Smooth muscle cell (in vitro differentiated cells): Measurements from ENCODE around the gene PHF20. TPM values are rescaled to one million over a fixed set of nuclear protein-coding genes. Genes with fewer than 3 reads are reported as not detected.
"Not testable (repeated sequence)": the region's sequence is repeated elsewhere in the genome, so short reads cannot be mapped to it uniquely, and the experiment has no call there.

Experiments used
- DNase-seq: peaks from one replicate; lab custom pipeline; 2025; ENCODE audit not compliant: unreplicated experiment; lab: John Stamatoyannopoulos, UW
- H2AFZ ChIP-seq: fragments of 200-600 bp; sonication (generic); 2 replicates; pipeline ENCODE4 v1.6.0; 2016; ENCODE audit warnings: antibody characterized with exemption, low read depth, mild to moderate bottlenecking
- H3F3A ChIP-seq: fragments of 200-600 bp; sonication (generic); 2 replicates; pipeline ENCODE4 v1.6.0; 2017; ENCODE audit warnings: antibody characterized with exemption, low read depth
- H3K27ac ChIP-seq: fragments of 200-600 bp; sonication (generic); 2 replicates; pipeline ENCODE4 v1.5.1; 2016; ENCODE audit warnings: low read depth, mild to moderate bottlenecking
- H3K27me3 ChIP-seq: fragments of 200-600 bp; sonication (generic); 2 replicates; pipeline ENCODE4 v1.6.1; 2016; ENCODE audit warnings: low read depth, mild to moderate bottlenecking
- H3K36me3 ChIP-seq: fragments of 200-600 bp; sonication (generic); 2 replicates; pipeline ENCODE4 v1.5.1; 2016; ENCODE audit warnings: low read depth
- H3K4me1 ChIP-seq: fragments of 200-600 bp; sonication (generic); 2 replicates; pipeline ENCODE4 v1.5.1; 2016; ENCODE audit warnings: low read depth
- H3K4me2 ChIP-seq: fragments of 200-600 bp; sonication (generic); 2 replicates; pipeline ENCODE4 v1.6.0; 2016; ENCODE audit warnings: mild to moderate bottlenecking
- H3K4me3 ChIP-seq: fragments of 200-600 bp; sonication (generic); 2 replicates; pipeline ENCODE4 v1.5.1; 2016; ENCODE audit warnings: mild to moderate bottlenecking
- H3K79me2 ChIP-seq: fragments of 200-600 bp; sonication (generic); 2 replicates; pipeline ENCODE4 v1.6.0; 2016; ENCODE audit warnings: low read depth, mild to moderate bottlenecking
- H3K9ac ChIP-seq: fragments of 200-600 bp; sonication (generic); 2 replicates; pipeline ENCODE4 v1.6.0; 2016; ENCODE audit warnings: low read depth
- H3K9me3 ChIP-seq: fragments of 200-600 bp; sonication (generic); replicated peaks from 2 replicates; pipeline ENCODE4 v1.5.1; 2016; ENCODE audit warnings: low read depth
- H4K20me1 ChIP-seq: fragments of 200-600 bp; sonication (generic); 2 replicates; pipeline ENCODE4 v1.6.0; 2016; ENCODE audit warnings: low read depth
- WGBS: methylation state at CpG from one replicate; pipeline ENCODE4 v1.1.7; 2016; ENCODE audit warnings: low lambda C conversion rate; 5-methylcytosine and 5-hydroxymethylcytosine counted together
- polyA plus RNA-seq: library from polyadenylated mRNA; unstranded; fragments of >200 nt; fragmentation: Nextera tagmentation; extraction: Ambion mirVana; gene quantifications from 2 replicates; pipeline ENCODE4 v1.2.1, GENCODE V29; 2016
- total RNA-seq: library from RNA; depleted of rRNA; stranded (reverse); fragments of >200 nt; gene quantifications from 2 replicates; pipeline ENCODE4 v1.2.3, GENCODE V29; 2014
- TF ChIP-seq, protein P1 (sequence below): fragments of 200-600 bp; sonication (generic); IDR thresholded peaks from 2 replicates; pipeline ENCODE4 v1.5.1; 2017; ENCODE audit warnings: borderline replicate concordance, mild to moderate bottlenecking, antibody characterized with exemption; ENCODE audit not compliant: insufficient read depth, poor library complexity, severe bottlenecking

The PHF20 gene
- total and polyA plus RNA-seq, 2 experiments from 2014 or later, result 23.3 to 27.4 TPM

GRCh38 chr20:35776513-35777101, 4.8 kb downstream of the PHF20 start:
- peaks cover 4% of the 10 kb centered on the region for H3F3A ChIP-seq
- no peak overlapping the region for H3K27ac ChIP-seq
- no peak overlapping the region for H3K9ac ChIP-seq
- H3K27me3 ChIP-seq, result no peaks in the 10 kb centered on the region
- 84% methylated on average over 4 of the region's 4 CpGs for WGBS
- H3K4me2 ChIP-seq, result no peak overlapping the region
- H3K4me3 ChIP-seq, result no peak overlapping the region
- no peaks in the 10 kb centered on the region for H3K9me3 ChIP-seq
- no peaks in the 10 kb centered on the region for H3K36me3 ChIP-seq
- peaks cover 15% of the 10 kb centered on the region for H3K4me1 ChIP-seq
- peaks cover 85% of the 10 kb centered on the region for H3K79me2 ChIP-seq
- H2AFZ ChIP-seq, result no peak overlapping the region
- DNase-seq, result no peak
- peaks cover 60% of the 10 kb centered on the region for H4K20me1 ChIP-seq
- TF ChIP-seq, protein P1, sequence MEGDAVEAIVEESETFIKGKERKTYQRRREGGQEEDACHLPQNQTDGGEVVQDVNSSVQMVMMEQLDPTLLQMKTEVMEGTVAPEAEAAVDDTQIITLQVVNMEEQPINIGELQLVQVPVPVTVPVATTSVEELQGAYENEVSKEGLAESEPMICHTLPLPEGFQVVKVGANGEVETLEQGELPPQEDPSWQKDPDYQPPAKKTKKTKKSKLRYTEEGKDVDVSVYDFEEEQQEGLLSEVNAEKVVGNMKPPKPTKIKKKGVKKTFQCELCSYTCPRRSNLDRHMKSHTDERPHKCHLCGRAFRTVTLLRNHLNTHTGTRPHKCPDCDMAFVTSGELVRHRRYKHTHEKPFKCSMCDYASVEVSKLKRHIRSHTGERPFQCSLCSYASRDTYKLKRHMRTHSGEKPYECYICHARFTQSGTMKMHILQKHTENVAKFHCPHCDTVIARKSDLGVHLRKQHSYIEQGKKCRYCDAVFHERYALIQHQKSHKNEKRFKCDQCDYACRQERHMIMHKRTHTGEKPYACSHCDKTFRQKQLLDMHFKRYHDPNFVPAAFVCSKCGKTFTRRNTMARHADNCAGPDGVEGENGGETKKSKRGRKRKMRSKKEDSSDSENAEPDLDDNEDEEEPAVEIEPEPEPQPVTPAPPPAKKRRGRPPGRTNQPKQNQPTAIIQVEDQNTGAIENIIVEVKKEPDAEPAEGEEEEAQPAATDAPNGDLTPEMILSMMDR, result no peak

DNA sequence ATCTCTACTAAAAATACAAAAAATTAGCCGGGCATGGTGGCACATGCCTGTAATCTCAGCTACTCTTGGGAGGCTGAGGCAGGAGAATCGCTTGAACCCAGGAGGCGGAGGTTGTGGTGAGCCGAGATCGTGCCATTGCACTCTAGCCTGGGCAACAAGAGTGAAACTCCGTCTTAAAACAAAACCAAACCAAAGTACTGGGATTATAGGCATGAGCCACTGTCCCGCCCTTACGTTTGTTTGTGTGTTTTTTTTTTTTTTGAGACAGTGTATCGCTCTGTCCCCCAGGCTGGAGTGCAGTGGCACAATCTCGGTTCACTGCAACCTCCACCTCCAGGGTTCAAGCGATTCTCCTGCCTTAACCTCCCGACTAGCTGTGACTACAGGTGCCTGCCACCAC, 12.0 kb downstream of the PHF20 start:
- not testable (repeated sequence) for H3K4me1 ChIP-seq, H3F3A ChIP-seq, H3K4me2 ChIP-seq, H3K36me3 ChIP-seq, DNase-seq, H3K27ac ChIP-seq, H3K4me3 ChIP-seq, H2AFZ ChIP-seq, H3K9me3 ChIP-seq, H3K27me3 ChIP-seq, H3K9ac ChIP-seq
- Histone ChIP-seq H4K20me1 (peaks cover 77% of the 10 kb centered on the region), H3K79me2 (peaks cover 82% of the 10 kb centered on the region)
- WGBS, result 98% methylated on average over 12 of the region's 12 CpGs

DNA sequence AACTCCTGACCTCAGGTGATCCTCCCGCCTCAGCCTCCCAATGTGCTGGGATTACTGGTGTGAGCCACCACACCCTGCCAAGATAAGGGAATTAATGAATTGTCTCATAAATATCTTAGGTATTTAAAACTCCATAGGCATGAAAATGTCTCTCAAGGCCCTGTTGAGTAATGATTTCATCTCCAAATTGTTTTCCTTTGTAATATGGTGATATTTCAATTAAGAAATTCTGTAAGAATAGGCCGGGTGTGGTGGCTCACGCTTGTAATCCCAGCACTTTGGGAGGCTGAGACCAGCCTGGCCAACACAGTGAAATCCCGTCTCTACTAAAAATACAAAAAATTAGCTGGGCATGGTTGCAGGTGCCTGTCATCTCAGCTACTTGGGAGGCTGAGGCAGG, 13.7 kb downstream of the PHF20 start:
- Histone ChIP-seq H3K79me2 (peaks cover 74% of the 10 kb centered on the region), H4K20me1 (peaks cover 68% of the 10 kb centered on the region)
- H3F3A ChIP-seq, DNase-seq, H3K4me3 ChIP-seq, H3K4me2 ChIP-seq, H3K9me3 ChIP-seq, H3K9ac ChIP-seq, H2AFZ ChIP-seq, H3K4me1 ChIP-seq, H3K27me3 ChIP-seq, H3K27ac ChIP-seq, H3K36me3 ChIP-seq: not testable (repeated sequence)
- 96% methylated on average over 4 of the region's 4 CpGs for WGBS

DNA sequence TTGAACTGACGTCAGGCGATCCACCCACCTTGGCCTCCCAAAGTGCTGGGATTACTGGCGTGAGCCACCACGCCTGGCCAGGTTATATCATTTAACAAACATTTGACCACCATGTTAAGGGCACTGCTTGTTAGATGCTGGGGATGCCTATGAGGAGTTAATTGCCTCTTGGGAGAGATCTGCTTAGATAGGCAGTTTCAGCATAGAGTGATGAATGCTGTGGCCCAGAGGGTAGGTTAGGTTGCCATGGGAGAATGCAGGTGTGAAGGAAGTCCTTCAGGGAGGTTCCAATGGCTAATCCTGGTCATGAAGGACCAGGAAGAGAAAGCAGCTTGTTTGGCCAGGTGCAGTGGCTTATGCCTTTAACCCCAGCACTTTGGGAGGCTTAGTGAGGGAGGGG, 17.0 kb downstream of the PHF20 start:
- peaks cover 63% of the 10 kb centered on the region for H3K79me2 ChIP-seq
- DNase-seq, result no peak
- no peaks in the 10 kb centered on the region for H3K36me3 ChIP-seq
- H3K27me3 ChIP-seq, result no peaks in the 10 kb centered on the region
- TF ChIP-seq, protein P1, result no peak
- H3K4me1 ChIP-seq, result no peaks in the 10 kb centered on the region
- no peak overlapping the region for H3K9ac ChIP-seq
- peaks cover 61% of the 10 kb centered on the region for H4K20me1 ChIP-seq
- no peaks in the 10 kb centered on the region for H3K9me3 ChIP-seq
- no peak overlapping the region for H3K4me3 ChIP-seq
- H3K27ac ChIP-seq, result no peak overlapping the region
- H2AFZ ChIP-seq, result no peak overlapping the region
- no peaks in the 10 kb centered on the region for H3F3A ChIP-seq
- 96% methylated on average over 4 of the region's 4 CpGs for WGBS
- no peak overlapping the region for H3K4me2 ChIP-seq

- H3K27me3 ChIP-seq, result no peaks in the 10 kb centered on the region
- no peak overlapping the region for H3K4me2 ChIP-seq
- peaks cover 58% of the 10 kb centered on the region for H4K20me1 ChIP-seq
- no peak overlapping the region for H2AFZ ChIP-seq
- no peaks in the 10 kb centered on the region for H3K4me1 ChIP-seq
- H3K9ac ChIP-seq, result no peak overlapping the region
- H3K79me2 ChIP-seq, result peaks cover 61% of the 10 kb centered on the region
- H3K27ac ChIP-seq, result no peak overlapping the region
- no peaks in the 10 kb centered on the region for H3K36me3 ChIP-seq
- no peaks in the 10 kb centered on the region for H3F3A ChIP-seq
- 96% methylated on average over 5 of the region's 5 CpGs for WGBS
- TF ChIP-seq, protein P1, result no peak
- no peak overlapping the region for H3K4me3 ChIP-seq
- no peaks in the 10 kb centered on the region for H3K9me3 ChIP-seq
- DNase-seq, result no peak
Measured at GRCh38 chr20:35791097-35791496, 19.3 kb downstream of the PHF20 start.
